Osteoblast (primary cell): ENCODE measurements around the gene TCFL5. TPM values are rescaled to one million over a fixed set of nuclear protein-coding genes. Genes with fewer than 3 reads are reported as not detected.

Experiments used
- DNase-seq: peaks from one replicate; pipeline ENCODE4 v3.0.0; 2011; ENCODE audit warnings: low spot score, mixed read lengths; ENCODE audit not compliant: insufficient read length; ENCODE audit errors: missing footprints
- H2AFZ ChIP-seq: 2 replicates; pipeline ENCODE4 v1.6.0; 2011; ENCODE audit warnings: mild to moderate bottlenecking, low read length
- H3K27ac ChIP-seq: 2 replicates; pipeline ENCODE4 v1.5.1; 2011; ENCODE audit warnings: mild to moderate bottlenecking, low read depth, low read length, moderate library complexity
- H3K27me3 ChIP-seq: 2 replicates; pipeline ENCODE4 v1.6.0; 2012; ENCODE audit warnings: mild to moderate bottlenecking, control low read depth, inconsistent platforms, low read length, moderate library complexity; ENCODE audit not compliant: insufficient read depth
- H3K36me3 ChIP-seq: 2 replicates; pipeline ENCODE4 v1.5.1; 2011; ENCODE audit warnings: mild to moderate bottlenecking, low read length, control low read depth, moderate library complexity; ENCODE audit not compliant: insufficient read depth
- H3K4me1 ChIP-seq: 2 replicates; pipeline ENCODE4 v1.5.1; 2011; ENCODE audit warnings: mild to moderate bottlenecking, low read length, control low read depth, moderate library complexity; ENCODE audit not compliant: insufficient read depth
- H3K4me2 ChIP-seq: 2 replicates; pipeline ENCODE4 v1.6.0; 2011; ENCODE audit warnings: mild to moderate bottlenecking, low read length; ENCODE audit not compliant: insufficient read depth
- H3K4me3 ChIP-seq: fragments of 200-600 bp; sonication (generic); 3 replicates; pipeline ENCODE4 v1.5.1; 2012; ENCODE audit warnings: mild to moderate bottlenecking, low read length, inconsistent platforms; ENCODE audit not compliant: insufficient read depth
- H3K79me2 ChIP-seq: 2 replicates; pipeline ENCODE4 v1.6.0; 2012; ENCODE audit warnings: mild to moderate bottlenecking, low read length, control low read depth, inconsistent platforms; ENCODE audit not compliant: insufficient read depth
- H3K9me3 ChIP-seq: 2 replicates; pipeline ENCODE4 v1.5.1; 2011; ENCODE audit warnings: low read depth, low read length, control low read depth
- H4K20me1 ChIP-seq: 2 replicates; pipeline ENCODE4 v1.6.0; 2012; ENCODE audit warnings: mild to moderate bottlenecking, low read length, control low read depth; ENCODE audit not compliant: insufficient read depth
- CTCF ChIP-seq: IDR thresholded peaks from 2 replicates; pipeline ENCODE4 v1.5.1; 2011; ENCODE audit warnings: mild to moderate bottlenecking, low read depth, low read length, moderate library complexity; ENCODE audit errors: extremely low read depth
- total RNA-seq: library from RNA; depleted of rRNA; stranded (reverse); fragments of >200 nt; gene quantifications from 2 replicates; pipeline ENCODE4 v1.2.3, GENCODE V29; 2012

The TCFL5 gene
- total RNA-seq, result 13.0 TPM in 2 replicates

- H3K9me3 ChIP-seq, result no peaks in the 10 kb centered on the region
- H3K4me2 ChIP-seq, result peak within 1 kb of the TSS; percentile 82
- peaks cover 8% of the 10 kb centered on the region for H3K4me1 ChIP-seq
- peaks cover 29% of the 10 kb centered on the region for H3K79me2 ChIP-seq
- no peak for TF ChIP-seq CTCF
- H4K20me1 ChIP-seq, result peaks cover 15% of the 10 kb centered on the region
- peak; percentile 97 for DNase-seq
- peaks cover 10% of the 10 kb centered on the region for H3K36me3 ChIP-seq
- H3K27ac ChIP-seq, result no peak within 1 kb of the TSS
- peak within 1 kb of the TSS; percentile 69 for H3K4me3 ChIP-seq
- H3K27me3 ChIP-seq, result no peaks in the 10 kb centered on the region
- H2AFZ ChIP-seq, result peak within 1 kb of the TSS; percentile 81
Measured at GRCh38 chr20:62861726-62862336, at the start of gene TCFL5. TSS of gene TCFL5 (minus strand) at chr20:62861822. CDS start at chr20:62861670, 152 bp downstream.

GRCh38 chr20:62910777-62911497 lies 49.3 kb upstream of the TCFL5 start:
- Histone ChIP-seq H4K20me1 (peaks cover 79% of the 10 kb centered on the region), H3K27me3 (no peaks in the 10 kb centered on the region), H3K4me1 (peaks cover 19% of the 10 kb centered on the region), H3K36me3 (peaks cover 69% of the 10 kb centered on the region), H3K27ac (no peak overlapping the region), H2AFZ (no peak overlapping the region), H3K9me3 (no peaks in the 10 kb centered on the region), H3K79me2 (peaks cover 100% of the 10 kb centered on the region), H3K4me2 (no peak overlapping the region), H3K4me3 (no peak overlapping the region)
- no peak for TF ChIP-seq CTCF
- DNase-seq, result no peak

GRCh38 chr20:62910217-62910766 lies 48.7 kb upstream of the TCFL5 start:
- Histone ChIP-seq H4K20me1 (peaks cover 79% of the 10 kb centered on the region), H3K36me3 (peaks cover 75% of the 10 kb centered on the region), H3K9me3 (no peaks in the 10 kb centered on the region), H3K4me1 (peaks cover 16% of the 10 kb centered on the region), H3K79me2 (peaks cover 100% of the 10 kb centered on the region), H3K4me3 (no peak overlapping the region), H2AFZ (no peak overlapping the region), H3K27ac (no peak overlapping the region), H3K27me3 (no peaks in the 10 kb centered on the region), H3K4me2 (no peak overlapping the region)
- no peak for TF ChIP-seq CTCF
- DNase-seq, result no peak
